ENCODE results near the gene SKI.

- no peak for TF ChIP-seq CTCF (IDR thresholded peaks at IDR 0.05; ENCODE audit: low read length)
- TF ChIP-seq EZH2phosphoT487 (IDR thresholded peaks at IDR 0.05; ENCODE audit: low read length) = no peak
- TF ChIP-seq EZH2 (optimal IDR thresholded peaks at IDR 0.05; ENCODE audit: low read depth, low read length) = no peak
Measured at GRCh38 chr1:2320760-2321667, 92.9 kb downstream of the SKI start.

Measured in MM.1S (cell line).